PFSK-1 (cell line): ENCODE data around the gene MICU1.

ENCODE experiments used
- FOXP2 ChIP-seq: optimal IDR thresholded peaks from 2 replicates; pipeline ENCODE3; 2011; ENCODE audit warnings: borderline replicate concordance, control low read depth, inconsistent platforms; ENCODE audit not compliant: insufficient read depth; ENCODE audit errors: extremely low read length, extremely low read depth
- POLR2AphosphoS5 ChIP-seq: IDR thresholded peaks from 2 replicates; pipeline ENCODE4 v1.6.1; 2012; ENCODE audit warnings: low read depth, mild to moderate bottlenecking, control low read depth, low read length, moderate library complexity
- REST ChIP-seq, 2 experiments: IDR thresholded peaks; 2 replicates each; pipeline versions ENCODE4 v1.6.1 to v1.8.0; 2011 to 2012; ENCODE audit warnings: low read depth in 2 of 2, low read length in 2 of 2, control low read depth in 1 of 2, inconsistent platforms in 1 of 2, mild to moderate bottlenecking in 1 of 2, moderate library complexity in 1 of 2; ENCODE audit not compliant: insufficient read depth in 1 of 2
- SIN3A ChIP-seq: IDR thresholded peaks from 2 replicates; pipeline ENCODE4 v1.6.1; 2012; ENCODE audit warnings: mild to moderate bottlenecking, low read length, moderate library complexity, borderline replicate concordance; ENCODE audit not compliant: insufficient read depth
- TAF1 ChIP-seq: IDR thresholded peaks from 2 replicates; pipeline ENCODE4 v1.6.1; 2012; ENCODE audit warnings: low read length, control low read depth, borderline replicate concordance; ENCODE audit not compliant: insufficient read depth

The MICU1 gene

DNA sequence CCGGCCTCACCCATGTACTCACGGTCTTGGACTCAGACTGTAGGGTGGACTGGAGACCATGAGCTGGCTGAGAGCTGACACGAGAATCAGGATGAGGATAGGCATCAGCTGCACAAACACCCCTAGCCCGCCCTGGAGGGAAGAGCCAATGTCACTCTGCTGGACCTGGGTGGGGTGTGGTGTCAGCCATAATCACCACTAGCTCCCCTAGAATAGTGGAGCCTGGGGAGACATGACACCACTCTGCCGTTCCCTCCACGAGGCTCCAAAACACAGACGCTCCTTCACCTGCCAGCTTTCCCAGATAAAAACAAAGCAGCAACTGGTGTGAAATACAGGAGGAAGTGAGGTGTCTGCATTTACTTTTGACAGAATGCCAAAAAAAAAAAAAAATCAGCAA lies 287.7 kb downstream of the MICU1 start:
- TF ChIP-seq SIN3A = no peak
- TF ChIP-seq POLR2AphosphoS5 = no peak
- no peak for TF ChIP-seq FOXP2
- no peak for TF ChIP-seq TAF1
- TF ChIP-seq REST (IDR thresholded peaks at IDR 0.05; ENCODE audit: insufficient read depth in 1 of 2, low read depth in 2 of 2, low read length in 2 of 2) = no peak

DNA sequence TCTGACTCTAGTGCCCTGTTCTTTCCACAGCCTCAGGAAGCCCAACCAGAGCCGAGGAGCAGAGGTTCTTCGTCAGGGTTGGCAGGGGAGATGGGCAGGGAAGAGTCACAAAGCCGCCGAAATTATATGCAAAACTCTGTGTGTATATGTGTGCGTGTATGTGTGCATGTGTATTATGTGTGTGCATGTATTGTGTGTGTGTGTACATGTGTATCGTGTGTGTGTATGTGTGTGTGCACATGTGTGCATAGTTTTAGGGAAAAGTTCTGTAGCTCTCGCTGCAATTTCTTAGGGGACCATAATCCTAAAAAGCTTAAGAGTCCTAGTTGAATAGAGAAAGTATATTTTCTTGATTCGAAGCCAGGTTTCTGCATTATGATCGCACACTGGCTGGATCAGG lies 288.2 kb downstream of the MICU1 start:
- TF ChIP-seq REST (IDR thresholded peaks at IDR 0.05; ENCODE audit: insufficient read depth in 1 of 2, low read depth in 2 of 2, low read length in 2 of 2) (no peak), TAF1 (no peak), FOXP2 (no peak), POLR2AphosphoS5 (no peak), SIN3A (no peak)

DNA sequence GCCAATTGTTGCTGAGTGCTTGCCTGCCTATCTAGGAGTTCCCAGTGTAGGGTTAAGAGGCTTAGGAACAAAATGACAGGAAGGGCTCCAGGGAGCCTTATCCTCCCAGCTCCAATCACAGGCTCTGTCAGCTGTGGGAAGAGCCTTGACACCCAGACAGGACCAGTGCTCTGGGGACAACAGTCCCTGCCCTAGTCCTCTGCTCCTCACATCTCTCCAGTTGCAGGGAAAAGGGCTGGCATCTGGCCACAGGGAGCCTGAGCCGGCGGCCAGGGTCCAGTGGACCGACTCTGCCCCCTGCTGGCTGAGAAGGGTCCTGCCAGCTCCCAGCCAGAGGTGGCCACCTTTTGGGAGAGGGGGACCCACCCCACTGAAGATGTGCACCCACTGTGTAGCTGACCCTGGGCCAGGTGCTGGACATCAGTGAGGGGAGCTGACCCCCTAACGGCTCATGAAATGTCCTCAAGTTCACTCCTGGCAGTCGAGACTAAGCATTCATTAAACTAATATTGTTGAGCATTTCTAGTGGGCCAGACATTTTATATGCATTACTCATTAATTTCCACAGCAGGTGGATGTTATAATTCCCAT lies 288.7 kb downstream of the MICU1 start:
- no peak for TF ChIP-seq SIN3A
- no peak for TF ChIP-seq REST (IDR thresholded peaks at IDR 0.05; ENCODE audit: insufficient read depth in 1 of 2, low read depth in 2 of 2, low read length in 2 of 2)

DNA sequence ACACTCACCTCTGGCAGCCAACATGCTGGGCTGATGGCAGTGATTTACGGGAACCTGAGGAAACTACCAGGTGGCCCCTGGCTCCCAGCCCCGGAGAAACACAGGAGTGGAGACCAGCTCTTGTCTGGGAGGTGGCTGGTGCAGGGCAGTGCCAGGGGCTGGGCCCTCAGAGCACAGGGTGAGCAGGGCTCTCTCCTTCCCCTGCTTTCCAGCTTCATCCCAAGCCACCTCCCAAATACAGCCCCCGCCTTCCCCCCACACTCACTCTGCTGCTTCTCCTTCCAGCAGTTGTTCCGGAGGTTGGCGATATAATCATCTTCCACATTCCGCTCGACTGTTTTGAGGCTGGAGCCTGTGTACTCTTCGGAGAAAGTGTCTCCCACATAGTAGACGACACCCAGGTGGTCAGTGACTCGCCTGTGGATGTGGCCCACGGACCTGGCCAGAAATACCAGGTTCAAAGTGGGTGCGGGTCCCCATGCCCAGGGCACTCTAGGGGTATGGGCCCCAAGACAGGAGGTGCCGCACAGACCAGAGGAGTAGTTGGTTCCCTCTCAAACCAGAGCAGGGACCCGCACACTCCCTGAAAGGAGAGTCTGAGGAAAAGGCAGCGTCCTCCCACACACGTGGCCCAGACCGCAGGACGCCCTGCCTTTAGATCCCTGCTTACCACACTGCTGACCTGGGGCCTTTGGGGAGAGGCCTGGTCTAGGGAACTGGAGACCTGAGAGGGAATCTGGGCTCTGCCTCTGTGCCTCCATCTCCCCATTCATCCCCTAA lies 289.4 kb downstream of the MICU1 start:
- no peak for TF ChIP-seq TAF1
- TF ChIP-seq POLR2AphosphoS5 = no peak
- no peak for TF ChIP-seq FOXP2
- no peak for TF ChIP-seq REST (IDR thresholded peaks at IDR 0.05; ENCODE audit: insufficient read depth in 1 of 2, low read depth in 2 of 2, low read length in 2 of 2)
- no peak for TF ChIP-seq SIN3A
